HEK293T (cell line): ENCODE results near the gene RNASE4.

ENCODE experiments used
- CTCF ChIA-PET: fragments of 350-600 bp; formaldehyde crosslinking; extraction: SDS; loops from one replicate; lab custom pipeline; 2021; ENCODE audit warnings: antibody characterized with exemption, inconsistent platforms; lab: Yijun Ruan, JAX
- POLR2A ChIA-PET: fragments of 350-600 bp; formaldehyde crosslinking; extraction: SDS; loops from one replicate; lab custom pipeline; 2020; ENCODE audit warnings: antibody characterized with exemption, inconsistent platforms; lab: Yijun Ruan, JAX
- DNase-seq: peaks from one replicate; pipeline ENCODE4 v3.0.0; 2012; ENCODE audit warnings: mixed read lengths; ENCODE audit errors: extremely low spot score
- ARNT ChIP-seq: fragments of 450-650 bp; IDR thresholded peaks from 2 replicates; pipeline ENCODE4 v1.6.1; 2017; ENCODE audit warnings: mild to moderate bottlenecking
- BHLHE40 ChIP-seq: fragments of 450-650 bp; IDR thresholded peaks from 2 replicates; pipeline ENCODE4 v1.6.1; 2016; ENCODE audit warnings: mild to moderate bottlenecking, moderate library complexity, borderline replicate concordance
- CTBP1 ChIP-seq: fragments of 450-650 bp; IDR thresholded peaks from 2 replicates; pipeline ENCODE4 v1.6.1; 2016; ENCODE audit warnings: borderline replicate concordance
- ELF4 ChIP-seq: fragments of 450-650 bp; IDR thresholded peaks from 2 replicates; pipeline ENCODE4 v1.6.1; 2017; ENCODE audit warnings: antibody characterized with exemption
- FOXA1 ChIP-seq: fragments of 450-650 bp; IDR thresholded peaks from 2 replicates; pipeline ENCODE4 v1.6.1; 2016; ENCODE audit warnings: mild to moderate bottlenecking
- FOXK2 ChIP-seq: fragments of 450-650 bp; IDR thresholded peaks from 2 replicates; pipeline ENCODE4 v1.6.1; 2016; ENCODE audit warnings: mild to moderate bottlenecking
- FOXM1 ChIP-seq: fragments of 450-650 bp; IDR thresholded peaks from 2 replicates; pipeline ENCODE4 v1.6.1; 2017; ENCODE audit warnings: mild to moderate bottlenecking, borderline replicate concordance
- HDGF ChIP-seq: fragments of 450-650 bp; IDR thresholded peaks from 2 replicates; pipeline ENCODE4 v1.6.1; 2017; ENCODE audit warnings: antibody characterized with exemption, borderline replicate concordance
- L3MBTL2 ChIP-seq: fragments of 450-650 bp; conservative IDR thresholded peaks from 2 replicates; pipeline ENCODE4 v1.6.1; 2016; ENCODE audit warnings: mild to moderate bottlenecking
- LEF1 ChIP-seq: fragments of 450-650 bp; IDR thresholded peaks from 2 replicates; pipeline ENCODE4 v1.6.1; 2017; ENCODE audit warnings: mild to moderate bottlenecking, borderline replicate concordance
- NFRKB ChIP-seq: fragments of 450-650 bp; IDR thresholded peaks from 2 replicates; pipeline ENCODE4 v1.6.1; 2016; ENCODE audit warnings: mild to moderate bottlenecking, moderate library complexity
- PKNOX1 ChIP-seq: fragments of 450-650 bp; IDR thresholded peaks from 2 replicates; pipeline ENCODE4 v1.6.1; 2016
- SP1 ChIP-seq: fragments of 450-650 bp; IDR thresholded peaks from 2 replicates; pipeline ENCODE4 v1.6.1; 2017
- SUZ12 ChIP-seq: fragments of 450-650 bp; IDR thresholded peaks from 2 replicates; pipeline ENCODE4 v1.6.1; 2016; ENCODE audit warnings: mild to moderate bottlenecking
- TARDBP ChIP-seq: fragments of 450-650 bp; IDR thresholded peaks from 2 replicates; pipeline ENCODE4 v1.6.1; 2016
- ZNF384 ChIP-seq: fragments of 450-650 bp; IDR thresholded peaks from 2 replicates; pipeline ENCODE4 v1.6.1; 2016

The RNASE4 gene

GRCh38 chr14:20652996-20653975, 31.1 kb upstream of the RNASE4 start:
- ChIA-PET CTCF (interaction anchor here (0.6 to 1.1 kb wide), 5 partner anchors 21 to 40 kb away, joined by 3 to 7 read pairs (median 3); no protein-coding TSS in a partner anchor), POLR2A (interaction anchor here (0.7 to 4.3 kb wide), 8 partner anchors 10 to 310 kb away, joined by 3 to 52 read pairs (median 4); partner anchors contain the start of genes PARP2 and RNASE4)
- TF ChIP-seq SP1 = no peak
- TF ChIP-seq L3MBTL2 = peak; percentile 42
- TF ChIP-seq ZNF384 = peak; percentile 49; the same call in 1 of the 2 replicates
- TF ChIP-seq FOXK2 = no peak
- no peak for TF ChIP-seq ARNT
- no peak for TF ChIP-seq FOXA1
- peak; percentile 66 for DNase-seq

GRCh38 chr14:20655851-20656250, 28.5 kb upstream of the RNASE4 start:
- POLR2A ChIA-PET = interaction anchor here (0.6 to 6.0 kb wide), 4 partner anchors 24 to 42 kb away, joined by 3 to 82 read pairs (median 4); partner anchors contain the start of gene RNASE4
- CTCF ChIA-PET = interaction anchor here (0.6 to 2.5 kb wide), 3 partner anchors 25 to 196 kb away, joined by 3 to 9 read pairs (median 6); no protein-coding TSS in a partner anchor

GRCh38 chr14:20656274-20656673, 28.1 kb upstream of the RNASE4 start:
- ChIA-PET CTCF (interaction anchor here (0.6 to 3.2 kb wide), 4 partner anchors 25 to 196 kb away, joined by 3 to 17 read pairs (median 8); no protein-coding TSS in a partner anchor), POLR2A (interaction anchor here (1.4 to 6.0 kb wide), 3 partner anchors 24 to 43 kb away, joined by 4 to 82 read pairs (median 5); partner anchors contain the start of gene RNASE4)
- DNase-seq = no peak
- TF ChIP-seq TARDBP = no peak
- TF ChIP-seq FOXM1 = no peak
- peak; percentile 79 for TF ChIP-seq PKNOX1

More at GRCh38 chr14:20655851-20656250, 28.5 kb upstream of the RNASE4 start:
- no peak for DNase-seq
- TF ChIP-seq HDGF (no peak), FOXM1 (no peak), L3MBTL2 (no peak), ARNT (no peak), FOXK2 (no peak), SP1 (no peak), ZNF384 (no peak), LEF1 (no peak), BHLHE40 (no peak), SUZ12 (no peak), CTBP1 (no peak), NFRKB (no peak), ELF4 (no peak), TARDBP (no peak), PKNOX1 (no peak), FOXA1 (no peak)

GRCh38 chr14:20657216-20658211, 26.8 kb upstream of the RNASE4 start:
- ChIA-PET POLR2A (interaction anchor here (0.6 to 6.0 kb wide), 7 partner anchors 24 to 314 kb away, joined by 3 to 82 read pairs (median 4); partner anchors contain the start of genes PARP2 and RNASE4), CTCF (interaction anchor here (0.5 to 3.2 kb wide), 12 partner anchors 21 to 1314 kb away, joined by 3 to 17 read pairs (median 4); partner anchors contain the start of gene RNASE4)
- peak; percentile 76 for DNase-seq
- TF ChIP-seq ZNF384 = no peak
- peak; percentile 17 for TF ChIP-seq L3MBTL2

GRCh38 chr14:20658246-20658645, 26.1 kb upstream of the RNASE4 start:
- DNase-seq = no peak
- CTCF ChIA-PET = interaction anchor here (0.5 to 3.2 kb wide), 11 partner anchors 21 to 1313 kb away, joined by 3 to 17 read pairs (median 4); partner anchors contain the start of gene RNASE4
- POLR2A ChIA-PET = interaction anchor here (1.5 to 6.0 kb wide), 4 partner anchors 24 to 315 kb away, joined by 4 to 82 read pairs (median 7); partner anchors contain the start of genes PARP2 and RNASE4
- no peak for TF ChIP-seq PKNOX1
- no peak for TF ChIP-seq FOXM1
